Panc1 (cell line): Measurements from ENCODE around the gene FMN2. TPM values are rescaled to one million over a fixed set of nuclear protein-coding genes. Genes with fewer than 3 reads are reported as not detected.

ENCODE experiments used
- ATAC-seq: fragments of 200-7000 bp; cut with Tn5 transposase; 2 replicates; pipeline ENCODE4 v1.9.1; 2020; ENCODE audit warnings: mild to moderate bottlenecking, moderate library complexity
- BruUV-seq: library from RNA; stranded (reverse); fragments of 400-500 nt; replicated peaks from 2 replicates; lab custom pipeline; 2021; lab: Mats Ljungman, UMichigan
- CTCF ChIA-PET: fragments of 300-600 bp; sonication (Branson Sonifier 250); formaldehyde crosslinking; loops from one replicate; lab custom pipeline; 2022; ENCODE audit warnings: antibody characterized with exemption; lab: Charles Lee
- POLR2A ChIA-PET: fragments of 300-600 bp; sonication (Branson Sonifier 250); formaldehyde crosslinking; loops from one replicate; lab custom pipeline; 2022; ENCODE audit warnings: antibody characterized with exemption; lab: Charles Lee
- DNase-seq: peaks from one replicate; pipeline ENCODE4 v3.0.0-alpha.2; 2010; ENCODE audit warnings: low read depth, low spot score
- H3K27ac ChIP-seq: 2 replicates; pipeline ENCODE4 v1.5.1; 2011; ENCODE audit warnings: mild to moderate bottlenecking, low read length, inconsistent platforms
- H3K27me3 ChIP-seq: fragments of 200-500 bp; sonication (Bioruptor generic); 2 replicates; pipeline ENCODE4 v1.6.0; 2014; ENCODE audit warnings: low read length, inconsistent platforms; ENCODE audit not compliant: control insufficient read depth, insufficient read depth
- H3K36me3 ChIP-seq: fragments of 200-500 bp; sonication (Bioruptor generic); 2 replicates; pipeline ENCODE4 v1.5.1; 2014; ENCODE audit warnings: inconsistent platforms, mild to moderate bottlenecking, low read length, moderate library complexity; ENCODE audit not compliant: control insufficient read depth, insufficient read depth
- H3K4me1 ChIP-seq: 2 replicates; pipeline ENCODE4 v1.5.1; 2011; ENCODE audit warnings: inconsistent platforms, mild to moderate bottlenecking, low read length, moderate library complexity; ENCODE audit not compliant: control insufficient read depth, insufficient read depth
- H3K4me3 ChIP-seq, 2 experiments: 2 replicates each; pipeline ENCODE4 v1.5.1; 2011 to 2012; ENCODE audit warnings: low read depth in 2 of 2, low read length in 2 of 2, mild to moderate bottlenecking in 2 of 2, inconsistent platforms in 1 of 2, moderate library complexity in 1 of 2
- H3K9me3 ChIP-seq: fragments of 200-500 bp; sonication (Bioruptor generic); 2 replicates; pipeline ENCODE4 v1.5.1; 2014; ENCODE audit warnings: low read depth, mild to moderate bottlenecking, inconsistent platforms, low read length, moderate library complexity; ENCODE audit not compliant: control insufficient read depth, insufficient read depth
- POLR2AphosphoS5 ChIP-seq: IDR thresholded peaks from 2 replicates; pipeline ENCODE4 v1.6.1; 2012; ENCODE audit warnings: mild to moderate bottlenecking, low read depth, low read length, moderate library complexity
- SIN3A ChIP-seq: IDR thresholded peaks from 2 replicates; pipeline ENCODE4 v1.6.1; 2012; ENCODE audit warnings: low read depth, mild to moderate bottlenecking, low read length, moderate library complexity, borderline replicate concordance; ENCODE audit not compliant: insufficient read depth
- TCF7L2 ChIP-seq: IDR thresholded peaks from 2 replicates; pipeline ENCODE4 v1.6.1; 2011; ENCODE audit warnings: mild to moderate bottlenecking, low read depth, low read length, inconsistent platforms
- in situ Hi-C: cut with HindIII; loops from 2 replicates; pipeline ENCODE4 v1.10.0; 2016; ENCODE audit warnings: low sequenced_read_pairs, low pct_unique_long_range_greater_than_20kb
- intact Hi-C: fragments of 100-400 bp; cut with micrococcal nuclease; formaldehyde crosslinking; loops from one replicate; pipeline ENCODE4 v1.10.0; 2022; ENCODE audit not compliant: unreplicated experiment
- total RNA-seq: library from RNA; stranded (reverse); gene quantifications from one replicate; pipeline ENCODE4 v1.2.1, GENCODE V29; 2021; ENCODE audit not compliant: unreplicated experiment
- TF ChIP-seq, protein P1 (sequence below), 2 experiments: IDR thresholded peaks; 2 replicates each; pipeline ENCODE4 v1.6.1; 2011 to 2012; ENCODE audit warnings: low read depth in 2 of 2, control low read depth in 1 of 2, low read length in 1 of 2, mild to moderate bottlenecking in 1 of 2, moderate library complexity in 1 of 2; ENCODE audit not compliant: insufficient read depth in 1 of 2
- TF ChIP-seq, protein P2 (sequence below): fragments of 450-650 bp; IDR thresholded peaks from 2 replicates; pipeline ENCODE4 v1.5.1; 2017; ENCODE audit warnings: mild to moderate bottlenecking

The FMN2 gene
- total RNA-seq, 1 experiment from 2014 or later, result 1.9 TPM

DNA sequence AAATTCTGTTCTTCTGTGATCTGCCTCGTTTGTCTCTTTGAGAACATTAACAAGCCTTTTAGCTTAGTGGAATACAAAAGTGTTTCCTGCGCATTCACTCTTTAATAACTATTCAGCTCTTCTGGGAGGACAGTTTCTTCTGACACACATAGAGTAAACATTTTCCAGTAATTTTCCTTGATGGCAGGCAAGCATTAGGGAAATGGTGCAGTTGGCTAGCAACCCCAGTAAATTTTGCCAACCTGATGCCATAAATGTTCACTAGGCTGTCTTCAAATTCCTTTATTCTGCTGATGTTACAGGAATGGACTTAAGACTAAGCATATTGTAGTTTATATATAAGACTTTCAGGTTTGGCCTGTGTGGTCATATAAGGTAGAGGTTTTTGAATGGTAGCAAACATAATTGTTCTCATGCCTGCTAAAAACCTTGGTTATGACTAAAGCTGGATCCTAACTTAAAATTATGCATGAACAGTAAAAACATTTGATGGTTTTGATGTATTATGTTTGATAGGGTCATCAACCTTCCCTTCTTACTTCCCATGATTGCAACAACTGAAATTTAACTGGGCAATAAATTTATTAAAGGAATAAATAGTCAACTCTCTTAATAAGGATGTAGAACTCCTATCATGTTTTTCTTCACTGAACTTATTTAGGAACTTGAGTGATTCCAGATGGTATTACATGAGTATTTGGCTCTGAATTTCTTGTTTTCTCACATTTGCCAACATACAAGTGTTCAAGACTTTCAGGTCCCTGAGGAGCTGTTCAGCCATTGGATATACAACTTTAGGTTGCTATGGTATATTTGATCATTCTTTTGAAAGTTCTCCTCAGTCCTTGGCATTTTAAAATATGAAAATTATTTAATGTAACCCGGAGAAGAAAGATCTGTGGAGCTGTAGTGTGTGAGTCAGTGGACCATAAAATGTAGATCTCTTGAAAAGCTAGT lies 223.4 kb downstream of the FMN2 start:
- intact Hi-C loops (no loop called here), in situ Hi-C loops (no loop called here)
- ChIA-PET CTCF (no interaction called here), POLR2A (no interaction called here)
- ATAC-seq (no peak), DNase-seq (no peak)
- H3K36me3 ChIP-seq, result no peaks in the 10 kb centered on the region
- no peaks in the 10 kb centered on the region for H3K4me1 ChIP-seq
- H3K27me3 ChIP-seq, result no peaks in the 10 kb centered on the region
- H3K27ac ChIP-seq, result no peak overlapping the region
- H3K9me3 ChIP-seq, result no peaks in the 10 kb centered on the region
- TF ChIP-seq, protein P1, sequence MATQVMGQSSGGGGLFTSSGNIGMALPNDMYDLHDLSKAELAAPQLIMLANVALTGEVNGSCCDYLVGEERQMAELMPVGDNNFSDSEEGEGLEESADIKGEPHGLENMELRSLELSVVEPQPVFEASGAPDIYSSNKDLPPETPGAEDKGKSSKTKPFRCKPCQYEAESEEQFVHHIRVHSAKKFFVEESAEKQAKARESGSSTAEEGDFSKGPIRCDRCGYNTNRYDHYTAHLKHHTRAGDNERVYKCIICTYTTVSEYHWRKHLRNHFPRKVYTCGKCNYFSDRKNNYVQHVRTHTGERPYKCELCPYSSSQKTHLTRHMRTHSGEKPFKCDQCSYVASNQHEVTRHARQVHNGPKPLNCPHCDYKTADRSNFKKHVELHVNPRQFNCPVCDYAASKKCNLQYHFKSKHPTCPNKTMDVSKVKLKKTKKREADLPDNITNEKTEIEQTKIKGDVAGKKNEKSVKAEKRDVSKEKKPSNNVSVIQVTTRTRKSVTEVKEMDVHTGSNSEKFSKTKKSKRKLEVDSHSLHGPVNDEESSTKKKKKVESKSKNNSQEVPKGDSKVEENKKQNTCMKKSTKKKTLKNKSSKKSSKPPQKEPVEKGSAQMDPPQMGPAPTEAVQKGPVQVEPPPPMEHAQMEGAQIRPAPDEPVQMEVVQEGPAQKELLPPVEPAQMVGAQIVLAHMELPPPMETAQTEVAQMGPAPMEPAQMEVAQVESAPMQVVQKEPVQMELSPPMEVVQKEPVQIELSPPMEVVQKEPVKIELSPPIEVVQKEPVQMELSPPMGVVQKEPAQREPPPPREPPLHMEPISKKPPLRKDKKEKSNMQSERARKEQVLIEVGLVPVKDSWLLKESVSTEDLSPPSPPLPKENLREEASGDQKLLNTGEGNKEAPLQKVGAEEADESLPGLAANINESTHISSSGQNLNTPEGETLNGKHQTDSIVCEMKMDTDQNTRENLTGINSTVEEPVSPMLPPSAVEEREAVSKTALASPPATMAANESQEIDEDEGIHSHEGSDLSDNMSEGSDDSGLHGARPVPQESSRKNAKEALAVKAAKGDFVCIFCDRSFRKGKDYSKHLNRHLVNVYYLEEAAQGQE (IDR thresholded peaks at IDR 0.05; ENCODE audit: insufficient read depth in 1 of 2, low read depth in 2 of 2, low read length in 1 of 2), result no peak
- TF ChIP-seq SIN3A (no peak), TCF7L2 (no peak), POLR2AphosphoS5 (no peak)
- TF ChIP-seq, protein P2, sequence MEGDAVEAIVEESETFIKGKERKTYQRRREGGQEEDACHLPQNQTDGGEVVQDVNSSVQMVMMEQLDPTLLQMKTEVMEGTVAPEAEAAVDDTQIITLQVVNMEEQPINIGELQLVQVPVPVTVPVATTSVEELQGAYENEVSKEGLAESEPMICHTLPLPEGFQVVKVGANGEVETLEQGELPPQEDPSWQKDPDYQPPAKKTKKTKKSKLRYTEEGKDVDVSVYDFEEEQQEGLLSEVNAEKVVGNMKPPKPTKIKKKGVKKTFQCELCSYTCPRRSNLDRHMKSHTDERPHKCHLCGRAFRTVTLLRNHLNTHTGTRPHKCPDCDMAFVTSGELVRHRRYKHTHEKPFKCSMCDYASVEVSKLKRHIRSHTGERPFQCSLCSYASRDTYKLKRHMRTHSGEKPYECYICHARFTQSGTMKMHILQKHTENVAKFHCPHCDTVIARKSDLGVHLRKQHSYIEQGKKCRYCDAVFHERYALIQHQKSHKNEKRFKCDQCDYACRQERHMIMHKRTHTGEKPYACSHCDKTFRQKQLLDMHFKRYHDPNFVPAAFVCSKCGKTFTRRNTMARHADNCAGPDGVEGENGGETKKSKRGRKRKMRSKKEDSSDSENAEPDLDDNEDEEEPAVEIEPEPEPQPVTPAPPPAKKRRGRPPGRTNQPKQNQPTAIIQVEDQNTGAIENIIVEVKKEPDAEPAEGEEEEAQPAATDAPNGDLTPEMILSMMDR, result no peak
- no peak overlapping the region for H3K4me3 ChIP-seq
- BruUV-seq, result no TSS peak

DNA sequence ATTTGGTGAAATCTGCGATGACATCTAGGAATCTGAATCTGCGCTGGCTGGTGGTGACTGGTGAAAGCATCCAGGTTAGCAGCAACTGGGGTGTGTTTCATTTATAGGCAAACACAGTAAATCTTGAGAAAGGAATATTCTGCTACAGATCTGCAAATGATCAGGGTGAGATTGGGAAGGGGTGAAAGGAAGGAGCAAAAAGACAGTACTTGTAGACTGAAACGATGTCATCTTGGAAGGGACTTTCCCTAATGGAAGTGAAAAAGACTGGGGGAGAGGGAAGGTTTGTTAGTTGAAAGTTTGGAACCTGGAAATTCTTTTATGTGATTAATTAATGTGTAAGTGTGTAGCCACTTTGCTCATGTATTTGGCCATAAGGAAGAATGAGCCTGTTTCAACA lies 228.3 kb downstream of the FMN2 start:
- no peak for ATAC-seq
- TF ChIP-seq, protein P1 (IDR thresholded peaks at IDR 0.05; ENCODE audit: insufficient read depth in 1 of 2, low read depth in 2 of 2, low read length in 1 of 2), result no peak
- Histone ChIP-seq H3K9me3 (no peaks in the 10 kb centered on the region), H3K27ac (no peak overlapping the region), H3K27me3 (no peaks in the 10 kb centered on the region), H3K36me3 (no peaks in the 10 kb centered on the region), H3K4me3 (no peak overlapping the region), H3K4me1 (no peaks in the 10 kb centered on the region)
- ChIA-PET POLR2A (no interaction called here), CTCF (no interaction called here)
- no TSS peak for BruUV-seq
- in situ Hi-C loops, result no loop called here
- DNase-seq, result no peak
- intact Hi-C loops, result no loop called here
